K562 (cell line): Measurements from ENCODE around the gene CCNL1. TPM values are rescaled to one million over a fixed set of nuclear protein-coding genes. Genes with fewer than 3 reads are reported as not detected.
A peak's percentile ranks its signal among the peaks of the same experiment; 100 is the strongest.

Source experiments
- BRF1 ChIP-seq: IDR thresholded peaks from 3 replicates; pipeline ENCODE4 v1.6.1; 2011; ENCODE audit warnings: borderline replicate concordance, mild to moderate bottlenecking; ENCODE audit not compliant: insufficient read length; ENCODE audit errors: extremely low read depth
- CBX5 ChIP-seq: IDR thresholded peaks from 2 replicates; pipeline ENCODE4 v1.6.1; 2014; ENCODE audit warnings: low read depth, borderline replicate concordance
- DMBX1 ChIP-seq: fragments of 250-450 bp; sonication (Bioruptor Pico); IDR thresholded peaks from 2 replicates; pipeline ENCODE4 v1.8.0; 2022; ENCODE audit warnings: inconsistent platforms, mild to moderate bottlenecking, moderate library complexity, borderline replicate concordance
- FOXJ2 ChIP-seq: fragments of 200-800 bp; sonication (Bioruptor generic); IDR thresholded peaks from 2 replicates; pipeline ENCODE4 v1.6.1; 2016; ENCODE audit warnings: missing genetic modification characterization, missing compliant biosample characterization
- GATAD2A ChIP-seq: fragments of 450-650 bp; IDR thresholded peaks from 2 replicates; pipeline ENCODE4 v1.6.1; 2017
- HNRNPUL1 ChIP-seq: fragments of 200-400 bp; formaldehyde crosslinking; IDR thresholded peaks from 2 replicates; pipeline ENCODE4 v1.6.1; 2017; ENCODE audit warnings: low read length
- KLF16 ChIP-seq: IDR thresholded peaks from 2 replicates; pipeline ENCODE4 v1.6.1; 2016; ENCODE audit warnings: antibody characterized with exemption
- NFE2L1 ChIP-seq: fragments of 450-650 bp; IDR thresholded peaks from 2 replicates; pipeline ENCODE4 v1.6.1; 2016; ENCODE audit warnings: missing genetic modification characterization, low read depth, mild to moderate bottlenecking, missing compliant biosample characterization, moderate library complexity, borderline replicate concordance
- POLR3G ChIP-seq: IDR thresholded peaks from 2 replicates; pipeline ENCODE4 v1.6.1; 2011; ENCODE audit not compliant: insufficient read length, insufficient replicate concordance; ENCODE audit errors: extremely low read depth
- RBM39 ChIP-seq: fragments of 200-400 bp; formaldehyde crosslinking; optimal IDR thresholded peaks from 2 replicates; pipeline ENCODE3; 2018; ENCODE audit warnings: low read depth, low read length
- SIX5 ChIP-seq, 2 experiments: IDR thresholded peaks; 2 replicates each; pipeline ENCODE4 v1.6.1; 2011; ENCODE audit warnings: low read length in 2 of 2, borderline replicate concordance in 1 of 2, low read depth in 1 of 2, mild to moderate bottlenecking in 1 of 2, moderate library complexity in 1 of 2; ENCODE audit not compliant: insufficient read depth in 1 of 2
- SMAD3 ChIP-seq: fragments of 450-650 bp; formaldehyde crosslinking; conservative IDR thresholded peaks from 2 replicates; pipeline ENCODE4 v1.4.0; 2020; ENCODE audit warnings: mild to moderate bottlenecking
- SMARCA5 ChIP-seq: fragments of 450-650 bp; IDR thresholded peaks from 2 replicates; pipeline ENCODE4 v1.6.1; 2016
- SMC3 ChIP-seq: conservative IDR thresholded peaks from 2 replicates; pipeline ENCODE4 v1.6.1; 2011; ENCODE audit warnings: low read depth, low read length, improper control_type of control experiment; ENCODE audit not compliant: insufficient read depth
- SRF ChIP-seq, 2 experiments: fragments of 250-450, 450-650 bp in 1 of 2; sonication (Bioruptor Pico) in 1 of 2; sonication (generic) in 1 of 2; formaldehyde crosslinking; IDR thresholded peaks; 2 replicates each; pipeline versions ENCODE4 v1.5.0 to v1.5.1; 2020 to 2022; ENCODE audit warnings: mild to moderate bottlenecking in 1 of 2, missing genetic modification reagents in 1 of 2
- ZNF311 ChIP-seq: fragments of 250-450 bp; sonication (Bioruptor Pico); IDR thresholded peaks from 2 replicates; pipeline ENCODE4 v1.4.0; 2020; ENCODE audit warnings: mild to moderate bottlenecking, moderate library complexity
- ZNF764 ChIP-seq: fragments of 250-450 bp; sonication (Bioruptor Pico); IDR thresholded peaks from 2 replicates; pipeline ENCODE4 v1.4.0; 2020; ENCODE audit warnings: low read depth, mild to moderate bottlenecking, moderate library complexity
- polyA plus RNA-seq, 8 experiments: library from polyadenylated mRNA; depleted of rRNA in 4 of 8; stranded (reverse) in 5 of 8; unstranded in 3 of 8; fragments of >200 nt; fragmentation: Nextera tagmentation in 2 of 8; fragmentation: Illumina TruSeq in 1 of 8; extraction: Ambion mirVana in 2 of 8; extraction: Trizol in 1 of 8; gene quantifications; 2 replicates each; pipeline versions ENCODE4 v1.2.1 to v1.2.3, GENCODE V29; 2011 to 2014; ENCODE audit warnings: inconsistent platforms in 1 of 8, missing spikeins in 1 of 8
- total RNA-seq, 7 experiments: library from RNA; depleted of rRNA in 6 of 7; stranded (reverse); fragments of >200 nt in 6 of 7; fragmentation: Illumina TruSeq in 2 of 7; extraction: Trizol in 2 of 7; gene quantifications; 2 replicates each; pipeline versions ENCODE4 v1.2.1 to v1.2.3, GENCODE V29; 2011 to 2021; ENCODE audit warnings: low replicate concordance in 1 of 7
- TF ChIP-seq, protein P1 (sequence below): fragments of 450-650 bp; formaldehyde crosslinking; IDR thresholded peaks from 2 replicates; pipeline ENCODE4 v1.4.0; 2020; ENCODE audit warnings: mild to moderate bottlenecking
- TF ChIP-seq, protein P2 (sequence below): sonication (generic); IDR thresholded peaks from 2 replicates; pipeline ENCODE4 v1.6.1; 2016
- TF ChIP-seq, protein P3 (sequence below): fragments of 450-650 bp; conservative IDR thresholded peaks from 2 replicates; pipeline ENCODE4 v1.6.1; 2016; ENCODE audit warnings: missing genetic modification characterization, low read depth, mild to moderate bottlenecking, control low read depth, missing compliant biosample characterization
- TF ChIP-seq, protein P4 (sequence below): sonication (generic); formaldehyde crosslinking; IDR thresholded peaks from 2 replicates; pipeline ENCODE4 v1.9.0; 2022; ENCODE audit warnings: mild to moderate bottlenecking, missing genetic modification reagents
- TF ChIP-seq, protein P5 (sequence below): sonication (generic); formaldehyde crosslinking; IDR thresholded peaks from 2 replicates; pipeline ENCODE4 v1.5.0; 2020; ENCODE audit warnings: missing genetic modification reagents

CCNL1 gene
- total and polyA plus RNA-seq, 9 of the 15 experiments (the other 6 are each of a cell fraction or from before 2014, with no cell fraction given): 16.1 to 186 (median 132) TPM

DNA sequence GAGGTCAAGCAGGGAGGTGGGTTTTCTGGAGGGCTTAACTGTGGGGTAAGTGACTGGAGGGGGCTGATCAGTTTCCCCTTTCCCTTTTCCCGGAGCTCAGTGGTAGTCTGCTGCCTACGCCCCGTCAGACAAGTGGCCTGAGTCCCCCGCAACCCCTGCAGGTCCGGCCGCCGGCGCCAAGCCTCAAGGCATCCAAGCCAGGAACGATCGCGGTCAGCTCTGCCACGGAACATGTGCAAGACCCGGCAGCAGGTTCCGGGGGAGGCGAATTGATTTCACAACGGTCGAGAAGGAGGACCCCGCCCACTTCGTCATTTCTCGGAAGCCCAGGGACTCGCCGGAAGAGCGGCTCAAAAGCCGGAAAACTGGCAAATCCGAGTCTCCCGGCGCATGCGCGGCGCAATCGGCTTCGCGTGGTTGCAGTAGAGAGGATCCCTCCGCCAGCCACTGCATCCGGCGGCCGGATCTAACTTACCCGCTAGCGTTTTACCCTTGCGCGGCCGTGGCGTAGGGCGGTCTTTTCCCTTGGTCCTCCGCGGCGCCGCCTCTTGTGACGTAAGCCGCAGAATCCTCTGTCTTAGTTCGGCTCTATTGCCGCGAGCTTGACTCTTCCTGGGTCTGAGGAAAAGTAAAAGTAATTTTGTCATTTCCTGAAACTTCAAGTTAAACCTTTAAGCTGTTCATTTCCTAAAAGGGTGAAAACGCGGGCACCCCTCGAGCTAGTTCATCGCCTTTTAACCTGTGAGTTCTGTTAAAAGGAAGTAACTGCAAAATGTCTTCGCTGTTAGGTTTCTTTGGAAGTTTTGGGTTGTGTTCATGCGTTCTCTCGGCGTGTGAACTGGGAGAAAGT lies 14.9 kb upstream of the CCNL1 start (continued):
- TF ChIP-seq, protein P1, sequence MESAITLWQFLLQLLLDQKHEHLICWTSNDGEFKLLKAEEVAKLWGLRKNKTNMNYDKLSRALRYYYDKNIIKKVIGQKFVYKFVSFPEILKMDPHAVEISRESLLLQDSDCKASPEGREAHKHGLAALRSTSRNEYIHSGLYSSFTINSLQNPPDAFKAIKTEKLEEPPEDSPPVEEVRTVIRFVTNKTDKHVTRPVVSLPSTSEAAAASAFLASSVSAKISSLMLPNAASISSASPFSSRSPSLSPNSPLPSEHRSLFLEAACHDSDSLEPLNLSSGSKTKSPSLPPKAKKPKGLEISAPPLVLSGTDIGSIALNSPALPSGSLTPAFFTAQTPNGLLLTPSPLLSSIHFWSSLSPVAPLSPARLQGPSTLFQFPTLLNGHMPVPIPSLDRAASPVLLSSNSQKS: 0 out of 2 replicates have a peak, but pooled peaks have one; percentile 27
- TF ChIP-seq GATAD2A (peak; percentile 92), BRF1 (no peak), SMC3 (no peak), DMBX1 (CRISPR knock-in tag) (no peak), SIX5 (IDR thresholded peaks at IDR 0.05; ENCODE audit: borderline replicate concordance in 1 of 2, insufficient read depth in 1 of 2, low read depth in 1 of 2, low read length in 2 of 2) (no peak), POLR3G (no peak), HNRNPUL1 (no peak), ZNF764 (0 out of 2 replicates have a peak, but pooled peaks have one; percentile 13), CBX5 (0 out of 2 replicates have a peak, but pooled peaks have one; percentile 63), SRF (CRISPR knock-in tag; IDR thresholded peaks at IDR 0.05) (peak in 1 of 2 experiments; percentile 61; a peak in 2 of 4 replicates), ZNF311 (no peak), SMAD3 (CRISPR knock-in tag) (0 out of 2 replicates have a peak, but pooled peaks have one; percentile 24), NFE2L1 (tag) (no peak), SMARCA5 (no peak), RBM39 (no peak), KLF16 (0 out of 2 replicates have a peak, but pooled peaks have one; percentile 41), FOXJ2 (peak; percentile 86)
- TF ChIP-seq, protein P2, sequence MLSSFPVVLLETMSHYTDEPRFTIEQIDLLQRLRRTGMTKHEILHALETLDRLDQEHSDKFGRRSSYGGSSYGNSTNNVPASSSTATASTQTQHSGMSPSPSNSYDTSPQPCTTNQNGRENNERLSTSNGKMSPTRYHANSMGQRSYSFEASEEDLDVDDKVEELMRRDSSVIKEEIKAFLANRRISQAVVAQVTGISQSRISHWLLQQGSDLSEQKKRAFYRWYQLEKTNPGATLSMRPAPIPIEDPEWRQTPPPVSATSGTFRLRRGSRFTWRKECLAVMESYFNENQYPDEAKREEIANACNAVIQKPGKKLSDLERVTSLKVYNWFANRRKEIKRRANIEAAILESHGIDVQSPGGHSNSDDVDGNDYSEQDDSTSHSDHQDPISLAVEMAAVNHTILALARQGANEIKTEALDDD: peak; percentile 17; the same call in 1 of the 2 replicates
- TF ChIP-seq, protein P3, sequence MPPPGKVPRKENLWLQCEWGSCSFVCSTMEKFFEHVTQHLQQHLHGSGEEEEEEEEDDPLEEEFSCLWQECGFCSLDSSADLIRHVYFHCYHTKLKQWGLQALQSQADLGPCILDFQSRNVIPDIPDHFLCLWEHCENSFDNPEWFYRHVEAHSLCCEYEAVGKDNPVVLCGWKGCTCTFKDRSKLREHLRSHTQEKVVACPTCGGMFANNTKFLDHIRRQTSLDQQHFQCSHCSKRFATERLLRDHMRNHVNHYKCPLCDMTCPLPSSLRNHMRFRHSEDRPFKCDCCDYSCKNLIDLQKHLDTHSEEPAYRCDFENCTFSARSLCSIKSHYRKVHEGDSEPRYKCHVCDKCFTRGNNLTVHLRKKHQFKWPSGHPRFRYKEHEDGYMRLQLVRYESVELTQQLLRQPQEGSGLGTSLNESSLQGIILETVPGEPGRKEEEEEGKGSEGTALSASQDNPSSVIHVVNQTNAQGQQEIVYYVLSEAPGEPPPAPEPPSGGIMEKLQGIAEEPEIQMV (tag): no peak
- TF ChIP-seq, protein P4, sequence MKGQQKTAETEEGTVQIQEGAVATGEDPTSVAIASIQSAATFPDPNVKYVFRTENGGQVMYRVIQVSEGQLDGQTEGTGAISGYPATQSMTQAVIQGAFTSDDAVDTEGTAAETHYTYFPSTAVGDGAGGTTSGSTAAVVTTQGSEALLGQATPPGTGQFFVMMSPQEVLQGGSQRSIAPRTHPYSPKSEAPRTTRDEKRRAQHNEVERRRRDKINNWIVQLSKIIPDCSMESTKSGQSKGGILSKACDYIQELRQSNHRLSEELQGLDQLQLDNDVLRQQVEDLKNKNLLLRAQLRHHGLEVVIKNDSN (CRISPR knock-in tag): no peak
- TF ChIP-seq, protein P5, sequence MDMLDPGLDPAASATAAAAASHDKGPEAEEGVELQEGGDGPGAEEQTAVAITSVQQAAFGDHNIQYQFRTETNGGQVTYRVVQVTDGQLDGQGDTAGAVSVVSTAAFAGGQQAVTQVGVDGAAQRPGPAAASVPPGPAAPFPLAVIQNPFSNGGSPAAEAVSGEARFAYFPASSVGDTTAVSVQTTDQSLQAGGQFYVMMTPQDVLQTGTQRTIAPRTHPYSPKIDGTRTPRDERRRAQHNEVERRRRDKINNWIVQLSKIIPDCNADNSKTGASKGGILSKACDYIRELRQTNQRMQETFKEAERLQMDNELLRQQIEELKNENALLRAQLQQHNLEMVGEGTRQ (CRISPR knock-in tag): no peak
